ENCODE results near the gene SLAMF7.

The SLAMF7 gene

GRCh38 chr1:160707236-160708064 lies 31.6 kb upstream of the SLAMF7 start:
- DNase-seq (ENCODE audit: low read depth), result no peak
- H3K4me3 ChIP-seq (ENCODE audit: control insufficient read depth, low read depth, low read length), result no peak overlapping the region
- TF ChIP-seq CTCF (conservative IDR thresholded peaks at IDR 0.05; ENCODE audit: control insufficient read depth, insufficient read depth, low read depth, low read length), result no peak

- no peak overlapping the region for H3K4me3 ChIP-seq (ENCODE audit: control insufficient read depth, low read depth, low read length)
- TF ChIP-seq CTCF (conservative IDR thresholded peaks at IDR 0.05; ENCODE audit: control insufficient read depth, insufficient read depth, low read depth, low read length), result no peak
- DNase-seq (ENCODE audit: low read depth), result no peak
Measured at GRCh38 chr1:160708118-160708517, 30.9 kb upstream of the SLAMF7 start.

- no peak overlapping the region for H3K4me3 ChIP-seq (ENCODE audit: control insufficient read depth, low read depth, low read length)
- TF ChIP-seq CTCF (conservative IDR thresholded peaks at IDR 0.05; ENCODE audit: control insufficient read depth, insufficient read depth, low read depth, low read length), result no peak
- DNase-seq (ENCODE audit: low read depth), result no peak
Measured at GRCh38 chr1:160708801-160709200, 30.2 kb upstream of the SLAMF7 start.

- no peak for DNase-seq (ENCODE audit: low read depth)
- TF ChIP-seq CTCF (conservative IDR thresholded peaks at IDR 0.05; ENCODE audit: control insufficient read depth, insufficient read depth, low read depth, low read length), result no peak
- no peak overlapping the region for H3K4me3 ChIP-seq (ENCODE audit: control insufficient read depth, low read depth, low read length)
Measured at GRCh38 chr1:160709715-160710114, 29.3 kb upstream of the SLAMF7 start.

GRCh38 chr1:160710517-160711252 lies 28.4 kb upstream of the SLAMF7 start:
- no peak for TF ChIP-seq CTCF (conservative IDR thresholded peaks at IDR 0.05; ENCODE audit: control insufficient read depth, insufficient read depth, low read depth, low read length)
- no peak for DNase-seq (ENCODE audit: low read depth)
- H3K4me3 ChIP-seq (ENCODE audit: control insufficient read depth, low read depth, low read length), result no peak overlapping the region

GRCh38 chr1:160711276-160711601 lies 27.8 kb upstream of the SLAMF7 start:
- TF ChIP-seq CTCF (conservative IDR thresholded peaks at IDR 0.05; ENCODE audit: control insufficient read depth, insufficient read depth, low read depth, low read length), result no peak
- H3K4me3 ChIP-seq (ENCODE audit: control insufficient read depth, low read depth, low read length), result no peak overlapping the region
- DNase-seq (ENCODE audit: low read depth), result no peak
